ENCODE measurements around the gene DCTN4.

The DCTN4 gene

GRCh38 chr5:150738862-150739261 is 20.0 kb downstream of the DCTN4 start:
- no peak for DNase-seq (ENCODE audit: low read depth)

- DNase-seq (ENCODE audit: low read depth): no peak
Measured at GRCh38 chr5:150734579-150735384, 24.0 kb downstream of the DCTN4 start.

- no peak for DNase-seq (ENCODE audit: low read depth)
Measured at GRCh38 chr5:150731669-150732242, 27.1 kb downstream of the DCTN4 start.

GRCh38 chr5:150729859-150730258 is 29.0 kb downstream of the DCTN4 start:
- DNase-seq (ENCODE audit: low read depth): no peak

- no peak for DNase-seq (ENCODE audit: low read depth)
Measured at GRCh38 chr5:150723845-150724244, 35.0 kb downstream of the DCTN4 start.

GRCh38 chr5:150710165-150710564 is 48.7 kb downstream of the DCTN4 start:
- no peak for DNase-seq (ENCODE audit: low read depth)

GRCh38 chr5:150706776-150707390 is 51.9 kb downstream of the DCTN4 start:
- no peak for DNase-seq (ENCODE audit: low read depth)

- no peak for DNase-seq (ENCODE audit: low read depth)
Measured at GRCh38 chr5:150703762-150704161, 55.1 kb downstream of the DCTN4 start.

GRCh38 chr5:150700594-150701377 is 58.0 kb downstream of the DCTN4 start, which contains the start of gene RBM22:
RBM22 (minus strand) TSS chr5:150701062; CDS start chr5:150700985, 77 bp downstream.
- peak; percentile 84 for DNase-seq (ENCODE audit: low read depth)

- DNase-seq (ENCODE audit: low read depth): no peak
Measured at GRCh38 chr5:150700246-150700593, 58.6 kb downstream of the DCTN4 start.

- no peak for DNase-seq (ENCODE audit: low read depth)
Measured at GRCh38 chr5:150694612-150695011, 64.2 kb downstream of the DCTN4 start.

GRCh38 chr5:150692276-150692675 is 66.5 kb downstream of the DCTN4 start:
- DNase-seq (ENCODE audit: low read depth): no peak

- DNase-seq (ENCODE audit: low read depth): no peak
Measured at GRCh38 chr5:150690760-150691159, 68.1 kb downstream of the DCTN4 start.

GRCh38 chr5:150689120-150689519 is 69.7 kb downstream of the DCTN4 start:
- no peak for DNase-seq (ENCODE audit: low read depth)

GRCh38 chr5:150676578-150676977 is 82.2 kb downstream of the DCTN4 start:
- no peak for DNase-seq (ENCODE audit: low read depth)

GRCh38 chr5:150675069-150675468 is 83.7 kb downstream of the DCTN4 start:
- DNase-seq (ENCODE audit: low read depth): no peak

GRCh38 chr5:150674341-150674821 is 84.4 kb downstream of the DCTN4 start:
- no peak for DNase-seq (ENCODE audit: low read depth)

GRCh38 chr5:150672884-150673275 is 85.9 kb downstream of the DCTN4 start:
- DNase-seq (ENCODE audit: low read depth): no peak

GRCh38 chr5:150672237-150672883 is 86.5 kb downstream of the DCTN4 start:
- DNase-seq (ENCODE audit: low read depth): no peak

- DNase-seq (ENCODE audit: low read depth): no peak
Measured at GRCh38 chr5:150671509-150672236, 87.1 kb downstream of the DCTN4 start.

GRCh38 chr5:150670948-150671310 is 87.9 kb downstream of the DCTN4 start:
- DNase-seq (ENCODE audit: low read depth): no peak

Measured in activated gamma-delta T cell treated with anti-CD3 and anti-CD28 coated beads, Interleukin-2, amount 50 U/mL, for 16 hours (primary cell).